Transverse colon (tissue), 3 donors: Measurements from ENCODE around the gene KCNJ1.

Experiments
- CTCF ChIP-seq, 5 experiments: fragments of 200-600 bp in 3 of 5; fragments of 450-650 bp in 2 of 5; sonication (generic) in 3 of 5; IDR thresholded peaks; 1 replicate in 2 of 5; 2 replicates in 3 of 5; pipeline ENCODE4 v1.5.1; 2016 to 2017; ENCODE audit warnings: antibody characterized with exemption in 5 of 5, inconsistent platforms in 3 of 5, mild to moderate bottlenecking in 2 of 5, moderate library complexity in 1 of 5
- EP300 ChIP-seq: sonication (generic); formaldehyde crosslinking; IDR thresholded peaks from one replicate; pipeline ENCODE4 v1.6.1; 2017; ENCODE audit warnings: antibody characterized with exemption, low read depth
- POLR2A ChIP-seq: fragments of 450-650 bp; IDR thresholded peaks from one replicate; pipeline ENCODE4 v1.6.1; 2016; ENCODE audit warnings: antibody characterized with exemption, mild to moderate bottlenecking, moderate library complexity

GRCh38 chr11:128862908-128863660 is 4.0 kb downstream of the KCNJ1 start:
- no peak for TF ChIP-seq CTCF (IDR thresholded peaks at IDR 0.05)
- no peak for TF ChIP-seq EP300
- no peak for TF ChIP-seq POLR2A
